ENCODE measurements around the gene RBBP4. TPM values are rescaled to one million over a fixed set of nuclear protein-coding genes. Genes with fewer than 3 reads are reported as not detected.
A peak's percentile ranks its signal among the peaks of the same experiment; 100 is the strongest.
"Not testable (repeated sequence)": the region's sequence is repeated elsewhere in the genome, so short reads cannot be mapped to it uniquely, and the experiment has no call there.

Gene RBBP4
- total RNA-seq, 4 donors from 2014 or later = 79.7 to 135 (median 109) TPM

GRCh38 chr1:32652244-32652962 lies 1.4 kb downstream of the RBBP4 start:
- peak overlapping the region in 2 of 4 donors; percentile 94 to 100 for H3K27ac ChIP-seq

DNA sequence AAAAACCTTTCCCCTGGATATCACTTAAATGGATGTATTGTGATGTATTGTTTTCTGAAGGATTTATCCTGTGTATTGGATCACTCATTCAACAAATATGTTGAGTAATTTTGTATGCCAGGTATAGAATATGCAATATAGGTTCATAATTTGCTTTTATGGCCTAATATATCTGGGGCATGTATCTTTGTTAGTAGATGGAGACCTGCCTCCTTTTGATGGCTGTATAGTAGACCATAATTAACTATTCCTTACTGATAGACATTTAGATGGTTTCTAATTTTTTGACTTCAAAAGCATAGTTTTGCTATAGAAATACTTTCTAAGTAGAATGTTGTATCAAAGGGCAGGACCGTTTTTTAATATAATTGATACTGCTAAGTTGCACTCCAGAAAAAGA lies 8.6 kb downstream of the RBBP4 start:
- peaks cover 0 to 23% (median 0%) of the 10 kb centered on the region in 4 donors for H3K4me1 ChIP-seq
- no peak overlapping the region for H3K4me3 ChIP-seq
- no peak for TF ChIP-seq POLR2A (IDR thresholded peaks at IDR 0.05)
- TF ChIP-seq, protein P1, sequence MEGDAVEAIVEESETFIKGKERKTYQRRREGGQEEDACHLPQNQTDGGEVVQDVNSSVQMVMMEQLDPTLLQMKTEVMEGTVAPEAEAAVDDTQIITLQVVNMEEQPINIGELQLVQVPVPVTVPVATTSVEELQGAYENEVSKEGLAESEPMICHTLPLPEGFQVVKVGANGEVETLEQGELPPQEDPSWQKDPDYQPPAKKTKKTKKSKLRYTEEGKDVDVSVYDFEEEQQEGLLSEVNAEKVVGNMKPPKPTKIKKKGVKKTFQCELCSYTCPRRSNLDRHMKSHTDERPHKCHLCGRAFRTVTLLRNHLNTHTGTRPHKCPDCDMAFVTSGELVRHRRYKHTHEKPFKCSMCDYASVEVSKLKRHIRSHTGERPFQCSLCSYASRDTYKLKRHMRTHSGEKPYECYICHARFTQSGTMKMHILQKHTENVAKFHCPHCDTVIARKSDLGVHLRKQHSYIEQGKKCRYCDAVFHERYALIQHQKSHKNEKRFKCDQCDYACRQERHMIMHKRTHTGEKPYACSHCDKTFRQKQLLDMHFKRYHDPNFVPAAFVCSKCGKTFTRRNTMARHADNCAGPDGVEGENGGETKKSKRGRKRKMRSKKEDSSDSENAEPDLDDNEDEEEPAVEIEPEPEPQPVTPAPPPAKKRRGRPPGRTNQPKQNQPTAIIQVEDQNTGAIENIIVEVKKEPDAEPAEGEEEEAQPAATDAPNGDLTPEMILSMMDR (IDR thresholded peaks at IDR 0.05) = no peak
- no peak for TF ChIP-seq EP300 (IDR thresholded peaks at IDR 0.05)
- peaks cover 0 to 95% (median 1%) of the 10 kb centered on the region in 3 donors for H3K36me3 ChIP-seq
- H3K27ac ChIP-seq = no peak overlapping the region
- DNase-seq (ENCODE audit: low spot score in 2 of 2) = no peak
- no peaks in the 10 kb centered on the region for H3K9me3 ChIP-seq
- 91 to 95% methylated on average over 1 of the region's 1 CpG for WGBS, 2 donors
- no peaks in the 10 kb centered on the region for H3K27me3 ChIP-seq

More at GRCh38 chr1:32652244-32652962, 1.4 kb downstream of the RBBP4 start:
- peaks cover 0 to 71% (median 25%) of the 10 kb centered on the region in 4 donors for H3K4me1 ChIP-seq
- no peaks in the 10 kb centered on the region for H3K9me3 ChIP-seq
- H3K36me3 ChIP-seq = peaks cover 0 to 44% (median 10%) of the 10 kb centered on the region in 3 donors
- WGBS, 2 donors = 85 to 87% methylated on average over 16 of the region's 16 CpGs
- no peak for TF ChIP-seq POLR2A (IDR thresholded peaks at IDR 0.05)
- TF ChIP-seq EP300 (IDR thresholded peaks at IDR 0.05) = no peak
- TF ChIP-seq, protein P1 (IDR thresholded peaks at IDR 0.05) = no peak
- DNase-seq (ENCODE audit: low spot score in 2 of 2) = no peak
- H3K27me3 ChIP-seq = no peaks in the 10 kb centered on the region
- H3K4me3 ChIP-seq = peak overlapping the region; percentile 56 to 93 (median 71)

DNA sequence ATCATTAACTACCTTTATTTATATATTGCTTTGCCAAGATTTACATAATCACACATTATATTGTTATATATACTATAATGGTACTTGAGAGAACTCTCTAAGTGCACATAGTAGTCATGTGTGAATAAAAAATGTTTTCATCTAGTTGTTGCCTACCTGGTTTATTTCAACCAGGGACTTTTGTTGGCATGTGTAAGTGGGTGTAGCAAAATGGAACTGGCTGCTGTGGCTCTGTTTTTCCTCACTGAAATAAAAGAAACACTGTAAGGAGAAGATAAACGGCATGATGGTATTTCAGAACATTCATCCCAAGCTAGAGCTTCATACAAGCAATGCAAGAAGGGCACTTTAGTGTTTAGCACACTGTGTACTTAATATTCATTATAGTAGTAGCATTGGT lies 14.9 kb downstream of the RBBP4 start:
- Histone ChIP-seq H3K36me3 (peaks cover 3 to 100% (median 20%) of the 10 kb centered on the region in 3 donors), H3K27ac (no peak overlapping the region), H3K4me3 (no peak overlapping the region), H3K27me3 (no peaks in the 10 kb centered on the region), H3K9me3 (no peaks in the 10 kb centered on the region), H3K4me1 (no peaks in the 10 kb centered on the region)
- DNase-seq (ENCODE audit: low spot score in 2 of 2) = no peak
- TF ChIP-seq EP300 (IDR thresholded peaks at IDR 0.05) (no peak), POLR2A (IDR thresholded peaks at IDR 0.05) (no peak)
- TF ChIP-seq, protein P1 (IDR thresholded peaks at IDR 0.05) = no peak
- whole genome bisulfite sequencing, 2 donors = 48 to 50% methylated on average over 1 of the region's 1 CpG

GRCh38 chr1:32666901-32667566 lies 16.0 kb downstream of the RBBP4 start:
- 80 to 86% methylated on average over 12 of the region's 12 CpGs for WGBS, 2 donors

DNA sequence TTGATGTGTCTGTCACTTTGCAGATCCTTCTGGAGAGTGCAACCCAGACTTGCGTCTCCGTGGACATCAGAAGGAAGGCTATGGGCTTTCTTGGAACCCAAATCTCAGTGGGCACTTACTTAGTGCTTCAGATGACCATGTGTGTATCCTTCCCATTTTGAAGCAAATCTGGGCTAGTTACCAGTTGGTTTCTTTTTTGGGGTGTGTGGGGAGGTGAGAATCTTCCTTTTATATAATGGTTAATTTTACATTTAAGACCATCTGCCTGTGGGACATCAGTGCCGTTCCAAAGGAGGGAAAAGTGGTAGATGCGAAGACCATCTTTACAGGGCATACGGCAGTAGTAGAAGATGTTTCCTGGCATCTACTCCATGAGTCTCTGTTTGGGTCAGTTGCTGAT lies 17.7 kb downstream of the RBBP4 start:
- not testable (repeated sequence) for H3K4me1 ChIP-seq; H3K27ac ChIP-seq; H3K9me3 ChIP-seq; DNase-seq (ENCODE audit: low spot score in 2 of 2); H3K27me3 ChIP-seq; H3K4me3 ChIP-seq
- WGBS, 2 donors = 97 to 98% methylated on average over 5 of the region's 5 CpGs
- H3K36me3 ChIP-seq = peaks cover 3 to 100% (median 44%) of the 10 kb centered on the region in 3 donors

More at GRCh38 chr1:32666901-32667566, 16.0 kb downstream of the RBBP4 start:
- DNase-seq (ENCODE audit: low spot score in 2 of 2) = no peak
- H3K27me3 ChIP-seq = no peaks in the 10 kb centered on the region
- peaks cover 3 to 100% (median 29%) of the 10 kb centered on the region in 3 donors for H3K36me3 ChIP-seq
- H3K4me1 ChIP-seq = no peaks in the 10 kb centered on the region
- H3K9me3 ChIP-seq = no peaks in the 10 kb centered on the region
- H3K27ac ChIP-seq = no peak overlapping the region
- H3K4me3 ChIP-seq = no peak overlapping the region
- no peak for TF ChIP-seq POLR2A (IDR thresholded peaks at IDR 0.05)
- no peak for TF ChIP-seq EP300 (IDR thresholded peaks at IDR 0.05)
- TF ChIP-seq, protein P1 (IDR thresholded peaks at IDR 0.05) = no peak
